ENCODE results near the gene IGFL2.
"Not testable (repeated sequence)": the region's sequence is repeated elsewhere in the genome, so short reads cannot be mapped to it uniquely, and the experiment has no call there.

Gene IGFL2

DNA sequence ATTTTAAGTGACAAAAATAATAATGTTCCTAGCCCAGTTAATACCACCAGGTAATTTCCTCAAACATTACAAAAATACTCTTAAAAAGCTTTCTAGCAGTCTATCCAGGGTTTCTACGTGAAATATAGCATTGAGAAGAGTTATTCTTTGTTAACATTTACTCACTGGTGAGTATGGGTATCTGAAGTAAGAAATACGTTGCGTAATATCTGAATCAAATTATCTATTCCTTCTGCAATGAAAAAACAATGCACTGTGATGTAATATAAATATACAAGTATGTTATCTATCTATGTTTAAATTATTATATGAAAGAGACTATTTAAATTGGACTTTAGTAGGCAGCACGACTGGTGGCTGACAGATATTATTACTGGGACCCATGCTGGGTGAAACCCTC lies 5.7 kb upstream of the IGFL2 start:
- DNase-seq (ENCODE audit: low spot score): no peak

- DNase-seq (ENCODE audit: low spot score): no peak
These were observed 3.3 kb upstream of the IGFL2 start for GRCh38 chr19:46144756-46145155.

DNA sequence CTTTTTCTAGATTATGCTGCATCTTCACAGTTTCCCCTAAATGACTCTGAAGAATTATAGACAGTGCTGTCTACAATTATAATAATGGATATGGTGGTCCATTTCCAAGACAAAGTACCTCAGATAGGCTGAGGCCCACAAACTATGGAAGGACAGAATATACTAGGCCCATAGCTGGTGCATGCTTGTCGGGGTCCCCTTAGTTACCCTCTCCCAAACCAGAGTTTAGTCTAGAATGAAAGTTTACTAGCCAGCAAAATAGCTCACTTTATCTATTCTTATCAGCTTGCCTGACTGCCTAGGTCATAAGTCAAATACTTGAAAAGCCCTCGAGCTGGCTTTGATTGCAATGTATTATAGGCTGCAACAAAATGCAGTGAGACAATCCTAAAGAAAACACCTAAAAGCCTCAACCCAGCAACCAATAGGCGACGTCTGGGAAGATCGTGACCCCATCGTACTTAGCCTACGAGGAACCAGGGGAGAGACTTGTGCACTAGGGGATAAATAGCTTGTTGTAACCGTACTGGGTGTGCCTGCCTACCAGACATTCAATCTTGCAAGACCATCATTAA lies 785 bp upstream of the IGFL2 start:
- no peak for DNase-seq (ENCODE audit: low spot score)

DNA sequence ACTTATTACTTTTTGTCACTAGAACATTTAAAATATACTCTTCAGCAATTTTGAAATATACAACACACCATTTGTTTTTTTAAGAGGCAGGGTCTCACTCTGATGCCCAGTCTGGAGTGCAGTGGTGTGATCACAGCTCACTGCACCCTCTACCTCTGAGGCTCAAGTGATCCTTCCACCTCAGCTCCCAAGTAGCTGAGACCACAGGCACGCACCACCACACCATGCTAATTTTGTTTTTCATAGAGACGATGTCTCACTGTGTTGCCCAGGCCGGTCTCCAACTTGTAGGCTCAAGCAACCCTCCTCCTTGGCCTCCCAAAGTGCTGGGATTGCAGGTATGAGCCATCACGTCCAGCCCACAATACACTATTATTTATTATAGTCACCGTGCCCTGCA lies 2.6 kb downstream of the IGFL2 start:
- DNase-seq (ENCODE audit: low spot score): no peak

DNA sequence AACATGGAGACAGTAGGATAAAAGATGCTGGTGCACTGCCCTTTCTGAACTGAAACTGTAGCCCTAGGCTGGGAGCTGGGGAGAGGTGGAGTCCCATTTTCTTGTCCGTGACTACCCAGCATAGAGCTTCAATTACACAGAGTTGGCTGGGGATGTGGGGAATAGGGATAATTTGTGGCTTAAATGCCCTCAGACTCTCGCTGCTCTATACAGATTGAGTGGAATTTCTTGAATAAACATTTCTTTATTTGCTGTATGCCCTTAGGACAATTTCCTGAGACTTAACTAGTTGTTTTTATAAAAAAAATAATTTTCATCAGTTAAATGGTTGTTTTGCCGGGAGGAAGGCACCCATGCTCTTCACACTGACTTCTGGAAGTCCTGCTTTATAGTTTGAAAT lies 7.2 kb downstream of the IGFL2 start:
- no peak for DNase-seq (ENCODE audit: low spot score)

DNA sequence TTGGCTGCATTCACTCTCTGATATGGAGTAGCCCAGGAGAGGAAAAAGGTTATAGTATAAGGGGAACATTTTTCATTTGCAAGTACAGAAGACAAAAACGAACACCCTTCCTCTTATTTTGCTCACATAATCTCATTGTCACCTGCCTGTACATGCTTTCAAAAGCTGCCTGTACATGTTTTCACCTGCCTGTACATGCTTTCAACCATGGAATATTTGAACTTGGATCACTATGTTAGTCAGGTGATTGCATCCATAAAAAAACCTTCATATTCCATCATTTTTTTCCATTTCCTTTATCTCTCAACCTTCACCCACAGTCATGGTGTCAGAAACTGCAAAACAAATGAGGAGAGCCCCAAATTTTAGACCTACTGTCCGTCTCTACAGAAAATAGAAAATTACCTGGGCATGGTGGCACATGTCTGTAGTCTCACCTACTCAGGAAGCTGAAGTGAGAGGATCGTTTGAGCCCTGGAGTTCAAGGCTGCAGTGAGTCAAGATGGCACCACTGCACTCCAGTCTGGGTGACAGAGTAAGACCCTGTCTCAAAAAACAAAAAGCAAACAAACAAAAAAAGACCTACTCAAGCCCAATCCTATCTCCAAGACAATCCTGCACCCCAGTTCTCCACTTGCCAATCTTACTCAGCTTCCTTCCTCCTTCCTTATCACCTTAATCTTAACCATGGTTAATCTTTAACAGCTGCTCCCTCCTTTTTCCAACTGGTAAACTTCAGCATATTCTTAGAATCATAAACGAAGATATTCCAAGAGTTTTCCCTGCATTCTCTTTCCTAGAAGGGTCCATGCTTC lies 11.6 kb downstream of the IGFL2 start:
- no peak for DNase-seq (ENCODE audit: low spot score)

DNA sequence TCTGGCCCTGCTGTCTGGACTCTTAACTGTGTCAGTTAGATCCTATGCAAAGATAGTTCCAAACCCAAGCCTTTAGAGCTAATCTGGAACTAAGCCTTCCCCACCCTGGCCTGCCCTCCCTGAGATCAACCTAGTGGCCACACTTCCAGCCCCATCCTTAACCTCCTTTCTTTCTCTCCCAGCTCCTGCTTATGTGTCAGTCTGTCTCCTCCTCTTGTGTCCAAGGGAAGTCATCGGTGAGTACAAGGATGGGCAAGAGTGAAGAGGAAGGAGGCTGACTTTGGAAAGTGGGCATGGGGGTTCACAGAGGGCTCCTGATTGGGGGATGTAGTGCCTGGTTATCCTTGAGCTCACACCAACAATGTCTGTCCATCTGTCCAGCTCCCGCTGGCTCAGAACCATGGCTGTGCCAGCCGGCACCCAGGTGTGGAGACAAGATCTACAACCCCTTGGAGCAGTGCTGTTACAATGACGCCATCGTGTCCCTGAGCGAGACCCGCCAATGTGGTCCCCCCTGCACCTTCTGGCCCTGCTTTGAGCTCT lies 12.3 kb downstream of the IGFL2 start:
- no peak for DNase-seq (ENCODE audit: low spot score)

GRCh38 chr19:46161642-46162257 lies 13.7 kb downstream of the IGFL2 start:
- not testable (repeated sequence) for DNase-seq (ENCODE audit: low spot score)

DNA sequence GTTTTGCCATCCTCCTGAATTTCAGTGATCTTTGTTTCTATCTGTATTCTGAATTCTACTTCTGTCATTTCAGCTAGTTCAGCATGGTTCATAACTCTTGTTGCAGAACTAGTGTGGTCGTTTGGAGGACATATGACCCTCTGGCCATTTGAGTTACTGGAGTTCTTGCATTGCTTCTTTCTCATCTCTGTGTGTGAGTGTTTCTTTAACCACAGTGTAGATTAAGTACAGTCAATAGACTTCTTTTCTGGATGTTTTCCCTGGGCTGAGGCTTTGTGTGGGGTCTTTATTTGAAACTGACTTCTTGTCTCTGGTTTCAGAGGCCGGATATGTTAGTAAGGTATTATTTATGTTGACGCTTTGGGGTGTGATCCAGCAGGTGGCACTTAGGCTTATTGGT lies 14.7 kb downstream of the IGFL2 start:
- DNase-seq (ENCODE audit: low spot score): no peak

GRCh38 chr19:46173886-46174480 lies 25.9 kb downstream of the IGFL2 start:
- DNase-seq (ENCODE audit: low spot score): no peak

DNA sequence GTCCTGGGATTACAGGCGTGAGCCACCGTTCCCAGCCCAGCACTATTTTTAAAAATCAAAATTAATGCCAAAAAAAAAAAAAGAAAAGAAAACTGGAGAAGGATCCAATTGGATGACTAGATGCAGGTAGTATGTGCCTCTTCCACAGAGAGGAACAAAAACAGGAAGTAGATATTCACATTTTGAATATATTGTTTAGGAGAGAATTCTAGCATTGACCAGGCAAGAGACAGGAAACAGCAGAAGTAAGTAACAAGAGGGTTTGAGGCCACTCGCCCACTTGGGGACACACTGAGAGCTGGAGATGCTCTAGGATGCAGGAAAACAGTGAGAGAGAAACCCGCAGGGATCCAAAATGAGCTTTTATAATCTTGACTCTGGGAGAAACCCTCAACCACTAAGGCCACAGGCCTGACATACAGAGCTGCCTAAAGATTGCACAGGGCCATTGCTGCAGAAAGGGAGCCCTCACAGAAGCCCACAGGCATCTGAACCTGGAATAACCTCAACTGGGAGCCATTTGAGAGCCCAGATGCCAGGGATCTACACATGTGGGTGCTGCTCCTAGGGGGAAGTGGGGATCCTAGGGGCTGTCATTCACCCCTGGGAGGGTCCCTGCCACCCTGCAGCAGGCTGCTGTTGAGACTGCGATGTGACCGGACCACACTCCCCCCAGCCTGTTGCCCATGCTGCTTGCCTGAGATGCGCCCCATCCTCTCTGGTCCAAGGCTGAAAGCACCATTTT lies 28.2 kb downstream of the IGFL2 start:
- DNase-seq (ENCODE audit: low spot score): no peak

- DNase-seq (ENCODE audit: low spot score): no peak
These were observed 31.2 kb downstream of the IGFL2 start for GRCh38 chr19:46179076-46179759.

DNA sequence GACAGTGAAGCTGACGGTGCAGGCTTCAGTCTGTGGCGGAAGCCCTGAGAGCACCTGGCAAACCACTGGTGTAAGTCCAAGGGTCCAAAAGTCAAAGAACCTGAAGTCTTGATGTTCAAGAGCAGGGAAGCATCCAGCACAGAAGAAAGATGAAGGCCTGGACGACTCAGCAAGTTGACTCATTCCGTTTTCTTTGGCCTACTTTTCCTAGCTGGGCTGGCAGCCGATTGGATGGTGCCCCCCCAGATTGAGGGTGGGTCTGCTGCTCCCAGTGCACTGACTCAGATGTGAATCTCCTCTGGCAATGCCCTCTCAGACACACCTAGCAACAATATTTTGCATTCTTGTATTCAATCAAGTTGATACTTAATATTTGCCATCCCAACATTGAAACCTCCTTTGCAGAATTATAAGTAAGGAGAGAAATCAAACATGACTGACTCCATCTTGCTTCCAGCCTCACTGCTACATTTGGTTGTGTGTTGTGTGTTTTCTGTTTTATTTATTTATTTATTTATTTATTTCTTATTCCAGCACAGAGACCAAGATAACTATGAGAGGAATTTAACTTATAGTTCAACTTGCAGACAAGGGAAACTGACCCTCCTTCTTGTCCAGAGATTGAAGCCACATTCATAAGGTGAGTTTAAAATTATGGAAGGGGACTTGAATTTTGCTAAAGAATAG lies 32.8 kb downstream of the IGFL2 start:
- DNase-seq (ENCODE audit: low spot score): peak; percentile 82

GRCh38 chr19:46181388-46181779 lies 33.3 kb downstream of the IGFL2 start:
- peak; percentile 31 for DNase-seq (ENCODE audit: low spot score)

- DNase-seq (ENCODE audit: low spot score): no peak
These were observed 34.4 kb downstream of the IGFL2 start for GRCh38 chr19:46182476-46182875.

GRCh38 chr19:46184775-46185710 lies 37.0 kb downstream of the IGFL2 start:
- peak; percentile 25 for DNase-seq (ENCODE audit: low spot score)

DNA sequence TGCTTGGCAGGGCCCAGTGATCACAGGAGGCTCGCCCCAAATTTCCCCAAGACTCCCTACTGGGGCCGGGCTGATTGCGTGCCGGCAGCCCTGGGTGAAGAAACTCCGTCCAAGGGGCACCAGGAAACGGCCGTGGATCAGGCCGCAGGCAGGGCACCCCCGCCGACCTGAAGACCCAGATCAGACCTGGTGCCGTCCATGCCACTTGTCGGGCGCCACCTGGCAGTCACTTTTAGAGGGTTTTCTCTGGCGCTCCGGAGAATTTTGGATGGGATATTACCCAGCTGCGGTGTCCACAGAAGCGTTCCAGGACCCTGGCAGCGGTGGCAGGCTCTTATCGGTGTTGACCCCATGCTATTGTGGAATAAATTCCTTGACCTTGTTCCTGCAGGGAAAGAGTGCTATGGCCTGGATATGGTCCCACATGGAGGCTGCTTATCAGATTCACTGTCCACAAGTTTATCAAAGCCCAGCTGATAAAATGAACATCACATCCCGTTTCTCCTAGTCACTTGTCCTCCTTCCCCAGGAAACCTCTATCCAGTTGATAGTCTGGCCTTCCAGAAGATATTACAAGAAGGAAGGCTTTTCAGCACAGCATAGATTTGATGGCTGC lies 38.2 kb downstream of the IGFL2 start:
- no peak for DNase-seq (ENCODE audit: low spot score)

GRCh38 chr19:46186717-46187101 lies 38.7 kb downstream of the IGFL2 start:
- no peak for DNase-seq (ENCODE audit: low spot score)

Data from kidney tubule cell (primary cell).